Measurements from ENCODE around the gene TSEN34. TPM values are rescaled to one million over a fixed set of nuclear protein-coding genes. Genes with fewer than 3 reads are reported as not detected.

TSEN34 gene
- 7.3 and 8.9 TPM in 2 replicates for total RNA-seq

GRCh38 chr19:54191011-54191810 lies at the start of gene TSEN34:
TSS of gene TSEN34 (plus strand) at chr19:54191308. CDS start at chr19:54191365, 57 bp downstream.
- intact Hi-C loops (cut with micrococcal nuclease), result no loop called here

- intact Hi-C loops (cut with micrococcal nuclease), result no loop called here
Measured at GRCh38 chr19:54141356-54141755, 49.8 kb upstream of the TSEN34 start.

- intact Hi-C loops (cut with micrococcal nuclease), result no loop called here
Measured at GRCh38 chr19:54142166-54142780, 48.8 kb upstream of the TSEN34 start.

GRCh38 chr19:54145541-54146158 lies 45.5 kb upstream of the TSEN34 start:
- intact Hi-C loops (cut with micrococcal nuclease), result no loop called here

GRCh38 chr19:54147676-54148075 lies 43.4 kb upstream of the TSEN34 start:
- intact Hi-C loops (cut with micrococcal nuclease), result no loop called here

- intact Hi-C loops (cut with micrococcal nuclease), result no loop called here
Measured at GRCh38 chr19:54148158-54148557, 43.0 kb upstream of the TSEN34 start.

- intact Hi-C loops (cut with micrococcal nuclease), result no loop called here
Measured at GRCh38 chr19:54149021-54149812, 41.9 kb upstream of the TSEN34 start.

GRCh38 chr19:54151362-54152035 lies 39.6 kb upstream of the TSEN34 start:
- intact Hi-C loops (cut with micrococcal nuclease), result no loop called here

- intact Hi-C loops (cut with micrococcal nuclease), result no loop called here
Measured at GRCh38 chr19:54152267-54152666, 38.8 kb upstream of the TSEN34 start.

GRCh38 chr19:54152878-54153524 lies 38.1 kb upstream of the TSEN34 start:
- intact Hi-C loops (cut with micrococcal nuclease), result no loop called here

- intact Hi-C loops (cut with micrococcal nuclease), result no loop called here
Measured at GRCh38 chr19:54153731-54154326, 37.3 kb upstream of the TSEN34 start.

- intact Hi-C loops (cut with micrococcal nuclease), result no loop called here
Measured at GRCh38 chr19:54154603-54155345, 36.3 kb upstream of the TSEN34 start.

GRCh38 chr19:54155694-54156093 lies 35.4 kb upstream of the TSEN34 start:
- intact Hi-C loops (cut with micrococcal nuclease), result no loop called here

- intact Hi-C loops (cut with micrococcal nuclease), result no loop called here
Measured at GRCh38 chr19:54156490-54156889, 34.6 kb upstream of the TSEN34 start.

- intact Hi-C loops (cut with micrococcal nuclease), result no loop called here
Measured at GRCh38 chr19:54156953-54157352, 34.2 kb upstream of the TSEN34 start.

- intact Hi-C loops (cut with micrococcal nuclease), result loop anchor here (1.0 to 2.0 kb wide), 6 partner anchors 22 to 290 kb away; partner anchors contain the start of genes CNOT3, LENG8, MBOAT7 and NDUFA3
Measured at GRCh38 chr19:54158812-54159351, 32.2 kb upstream of the TSEN34 start.

GRCh38 chr19:54159352-54160181 lies 31.5 kb upstream of the TSEN34 start, which contains the start of gene LENG1:
TSS of gene LENG1 (minus strand) at chr19:54159721. CDS start at chr19:54159695, 26 bp downstream.
- intact Hi-C loops (cut with micrococcal nuclease), result loop anchor here (1.0 to 5.0 kb wide), 7 partner anchors 22 to 303 kb away; partner anchors contain the start of genes CNOT3, LENG8, LENG9 and MBOAT7

Data from T-helper 2 cell treated with Interferon-gamma antibody and Interleukin-4, amounts not matched to agents 100 ng/mL and 5 ng/mL, for 36 hours (primary cell).